Fibroblast of upper back skin (primary cell): ENCODE results near the gene SLC26A1.

ENCODE experiments used
- DNase-seq: peaks from one replicate; pipeline ENCODE4 v3.0.0-alpha.2; 2013

Gene SLC26A1

GRCh38 chr4:963276-964225, 29.7 kb downstream of the SLC26A1 start:
- no peak for DNase-seq

GRCh38 chr4:962231-963208, 30.7 kb downstream of the SLC26A1 start:
- no peak for DNase-seq

GRCh38 chr4:961351-962230, 31.6 kb downstream of the SLC26A1 start:
- no peak for DNase-seq

GRCh38 chr4:960636-961350, 32.4 kb downstream of the SLC26A1 start:
- no peak for DNase-seq

GRCh38 chr4:960140-960635, 33.0 kb downstream of the SLC26A1 start:
- DNase-seq = no peak

- DNase-seq = no peak
Observed at GRCh38 chr4:959338-960139, 33.7 kb downstream of the SLC26A1 start.

- DNase-seq = no peak
Observed at GRCh38 chr4:958696-959337, 34.4 kb downstream of the SLC26A1 start.

- no peak for DNase-seq
Observed at GRCh38 chr4:958314-958665, 34.9 kb downstream of the SLC26A1 start.

- DNase-seq = no peak
Observed at GRCh38 chr4:957581-958313, 35.5 kb downstream of the SLC26A1 start.

- DNase-seq = no peak
Observed at GRCh38 chr4:957231-957580, 36.0 kb downstream of the SLC26A1 start.

- no peak for DNase-seq
Observed at GRCh38 chr4:956531-957230, 36.5 kb downstream of the SLC26A1 start.

GRCh38 chr4:955931-956381, 37.2 kb downstream of the SLC26A1 start:
- no peak for DNase-seq

GRCh38 chr4:955161-955921, 37.9 kb downstream of the SLC26A1 start:
- no peak for DNase-seq

- DNase-seq = no peak
Observed at GRCh38 chr4:954211-955020, 38.8 kb downstream of the SLC26A1 start.

- DNase-seq = no peak
Observed at GRCh38 chr4:953574-953915, 39.7 kb downstream of the SLC26A1 start.

GRCh38 chr4:952881-953573, 40.2 kb downstream of the SLC26A1 start:
- no peak for DNase-seq
